Fibroblast of the aortic adventitia (primary cell): Measurements from ENCODE around the gene DISC1. TPM values are rescaled to one million over a fixed set of nuclear protein-coding genes. Genes with fewer than 3 reads are reported as not detected.
A peak's percentile ranks its signal among the peaks of the same experiment; 100 is the strongest.

Experiments
- DNase-seq: peaks from one replicate; pipeline ENCODE4 v3.0.0-alpha.2; 2010; ENCODE audit warnings: low read depth
- H3K4me3 ChIP-seq: 2 replicates; pipeline ENCODE4 v1.5.1; 2011; ENCODE audit warnings: low read depth, mild to moderate bottlenecking, control low read depth, low read length, moderate library complexity
- CTCF ChIP-seq: IDR thresholded peaks from 2 replicates; pipeline ENCODE4 v1.5.1; 2011; ENCODE audit warnings: mild to moderate bottlenecking, low read length, control low read depth, inconsistent platforms; ENCODE audit not compliant: insufficient read depth
- total RNA-seq: library from RNA; depleted of rRNA; stranded (reverse); fragments of >200 nt; gene quantifications from 2 replicates; pipeline ENCODE4 v1.2.3, GENCODE V29; 2012; ENCODE audit warnings: low replicate concordance

Gene DISC1
- total RNA-seq, 1 donor: 4.7 TPM

- no peak for TF ChIP-seq CTCF
- no peak overlapping the region for H3K4me3 ChIP-seq
- DNase-seq: no peak
Measured at GRCh38 chr1:231882790-231883189, 256.2 kb downstream of the DISC1 start.

- no peak overlapping the region for H3K4me3 ChIP-seq
- no peak for DNase-seq
- no peak for TF ChIP-seq CTCF
Measured at GRCh38 chr1:231883382-231883781, 256.8 kb downstream of the DISC1 start.

GRCh38 chr1:231885209-231885854 lies 258.7 kb downstream of the DISC1 start:
- no peak overlapping the region for H3K4me3 ChIP-seq
- DNase-seq: peak; percentile 88
- no peak for TF ChIP-seq CTCF

- no peak for DNase-seq
- TF ChIP-seq CTCF: no peak
Measured at GRCh38 chr1:231887166-231887565, 260.6 kb downstream of the DISC1 start.

GRCh38 chr1:231887866-231888265 lies 261.3 kb downstream of the DISC1 start:
- no peak overlapping the region for H3K4me3 ChIP-seq
- TF ChIP-seq CTCF: no peak
- DNase-seq: no peak

More at GRCh38 chr1:231887166-231887565, 260.6 kb downstream of the DISC1 start:
- H3K4me3 ChIP-seq: no peak overlapping the region

GRCh38 chr1:231890791-231891190 lies 264.2 kb downstream of the DISC1 start:
- no peak overlapping the region for H3K4me3 ChIP-seq
- no peak for DNase-seq
- no peak for TF ChIP-seq CTCF
